Activated CD8-positive, alpha-beta memory T cell treated with anti-CD3 and anti-CD28 coated beads, Interleukin-2, amount 50 U/mL, for 1 hour (primary cell): ENCODE data around the gene ERF.
A peak's percentile ranks its signal among the peaks of the same experiment; 100 is the strongest.

Source experiments
- DNase-seq: peaks from one replicate; pipeline ENCODE4 v3.0.0-alpha.2; 2020; ENCODE audit errors: extremely low read depth

ERF gene

DNA sequence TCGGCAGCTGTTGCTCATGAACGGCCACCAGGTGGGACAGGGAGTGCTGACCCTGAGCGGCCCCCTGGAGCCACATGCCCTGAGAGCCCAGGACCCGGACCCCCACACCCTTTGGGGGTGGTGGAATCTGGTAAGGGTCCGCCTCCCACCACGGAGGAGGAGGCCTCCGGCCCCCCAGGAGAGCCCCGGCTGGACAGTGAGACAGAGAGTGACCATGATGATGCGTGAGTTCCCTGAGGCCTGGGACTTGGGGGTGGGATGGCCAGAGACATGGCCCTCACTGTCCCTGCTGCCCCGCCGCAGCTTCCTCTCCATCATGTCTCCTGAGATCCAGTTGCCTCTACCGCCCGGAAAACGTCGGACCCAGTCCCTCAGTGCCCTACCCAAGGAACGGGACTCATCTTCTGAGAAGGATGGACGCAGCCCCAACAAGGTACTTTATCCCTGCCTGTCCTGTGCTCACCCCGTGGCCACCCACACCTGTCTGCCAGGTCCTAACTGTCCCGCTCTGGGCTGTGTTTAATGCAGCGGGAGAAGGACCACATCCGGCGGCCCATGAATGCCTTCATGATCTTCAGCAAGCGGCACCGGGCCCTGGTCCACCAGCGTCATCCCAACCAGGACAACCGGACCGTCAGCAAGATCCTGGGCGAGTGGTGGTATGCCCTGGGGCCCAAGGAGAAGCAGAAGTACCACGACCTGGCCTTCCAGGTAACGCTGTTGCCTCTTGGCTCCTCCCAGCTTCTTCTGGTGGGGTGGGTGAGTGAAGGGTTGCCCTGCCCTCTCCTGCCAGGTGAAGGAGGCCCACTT lies 32.3 kb upstream of the ERF start:
- DNase-seq, result no peak

DNA sequence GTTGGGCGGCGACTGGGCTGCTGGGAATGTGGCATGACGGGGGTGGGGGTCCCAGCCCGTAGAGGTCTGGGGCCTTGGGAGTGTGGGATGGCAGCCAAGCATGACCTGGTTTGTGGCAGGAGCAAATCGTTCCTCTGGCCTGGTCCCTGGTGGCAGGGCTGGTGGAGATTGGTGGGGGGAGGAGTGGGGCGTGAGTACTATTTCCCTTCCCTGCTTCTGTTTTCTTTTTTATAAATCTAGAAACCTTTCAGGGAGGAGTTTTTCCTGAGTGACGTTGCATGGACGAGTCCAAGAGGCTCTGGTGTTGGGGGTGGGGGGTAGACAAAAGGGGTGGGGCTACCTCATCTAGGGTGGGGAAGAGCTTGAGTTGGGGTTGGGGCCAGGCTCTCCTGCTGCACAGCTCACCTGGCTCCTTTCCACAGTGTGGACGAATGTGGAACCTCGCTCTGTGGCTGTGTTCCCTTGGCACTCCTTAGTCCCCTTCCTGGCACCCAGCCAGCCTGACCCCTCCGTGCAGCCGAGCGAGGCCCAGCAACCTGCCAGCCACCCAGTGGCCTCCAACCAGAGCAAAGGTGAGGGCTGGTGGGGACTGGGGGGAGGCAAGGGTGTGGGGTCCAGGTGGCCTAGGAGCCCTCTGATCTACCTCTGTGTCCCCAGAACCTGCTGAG lies 31.6 kb upstream of the ERF start:
- no peak for DNase-seq

DNA sequence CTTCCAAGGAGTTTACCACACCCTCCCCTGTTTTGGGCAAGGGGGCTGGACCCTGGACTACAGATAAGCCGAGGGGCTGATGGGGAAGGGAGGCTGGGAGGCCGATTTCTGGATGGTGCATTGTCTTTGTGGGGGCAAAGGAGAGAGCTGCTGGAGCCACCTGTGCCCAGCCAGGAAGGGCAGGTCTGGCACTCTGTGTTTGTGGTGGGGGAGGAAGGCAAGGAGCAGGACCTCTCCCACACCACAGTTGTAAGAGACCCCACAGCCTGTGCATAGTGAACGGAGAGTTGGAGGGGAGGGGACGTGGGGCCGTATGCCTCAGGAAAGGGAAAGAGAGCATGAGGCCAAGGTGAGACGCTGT lies 31.0 kb upstream of the ERF start:
- no peak for DNase-seq

DNA sequence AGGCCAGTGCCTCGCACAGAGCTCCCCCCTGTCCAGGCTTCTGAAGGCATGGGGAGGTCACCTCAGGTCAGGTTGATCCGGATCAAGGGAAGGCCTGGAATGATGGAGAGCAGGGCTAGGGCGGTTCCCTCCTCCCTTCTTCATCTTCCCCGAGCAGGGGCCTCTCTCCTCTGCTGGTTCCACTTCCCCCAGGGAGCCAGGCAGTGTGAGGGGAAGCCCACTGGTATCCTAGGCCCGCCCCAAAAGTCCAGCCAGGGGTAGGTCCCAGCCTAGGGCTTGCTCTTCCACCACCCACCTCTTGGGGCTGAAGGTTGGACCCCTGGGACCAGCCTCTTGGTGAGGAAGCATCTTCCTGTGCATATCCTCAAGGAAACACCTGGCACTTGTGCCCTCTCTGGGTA lies 30.6 kb upstream of the ERF start:
- no peak for DNase-seq

DNA sequence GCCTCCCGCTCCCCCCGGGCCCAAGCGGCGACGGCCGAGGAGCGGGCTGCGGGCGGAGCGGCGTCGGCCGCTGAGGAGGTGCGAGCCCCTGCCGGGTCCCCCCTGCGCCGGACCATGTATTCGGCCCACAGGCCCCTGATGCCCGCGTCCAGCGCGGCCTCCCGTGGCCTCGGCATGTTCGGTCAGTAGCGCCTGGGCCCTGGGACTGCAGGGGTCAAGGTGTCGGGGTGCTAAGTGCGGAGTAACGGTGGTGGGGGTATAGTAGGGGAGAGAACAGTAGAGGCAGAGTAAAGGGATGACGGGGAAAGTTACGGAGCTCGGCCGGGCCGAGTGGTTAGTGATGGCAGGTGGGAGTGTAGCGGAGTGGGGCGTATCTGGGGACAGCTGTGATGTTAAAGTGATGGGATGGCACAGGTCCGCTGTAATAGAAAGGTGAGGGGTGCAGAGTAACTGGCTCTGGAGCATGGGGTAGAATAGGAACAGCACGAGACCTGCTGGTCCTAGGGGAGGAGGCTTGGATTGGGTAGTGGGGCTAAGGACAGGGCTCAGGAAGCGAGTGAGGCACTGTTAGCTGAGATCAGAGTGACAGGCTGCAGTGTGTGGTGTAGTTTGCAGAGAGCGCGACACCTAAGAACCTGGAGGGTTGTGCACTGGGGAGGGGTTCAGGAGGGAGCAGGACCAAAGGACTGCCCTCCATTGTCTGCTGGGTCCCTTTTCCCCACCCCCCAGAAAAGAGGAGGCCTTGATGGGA lies 29.8 kb upstream of the ERF start:
- no peak for DNase-seq

DNA sequence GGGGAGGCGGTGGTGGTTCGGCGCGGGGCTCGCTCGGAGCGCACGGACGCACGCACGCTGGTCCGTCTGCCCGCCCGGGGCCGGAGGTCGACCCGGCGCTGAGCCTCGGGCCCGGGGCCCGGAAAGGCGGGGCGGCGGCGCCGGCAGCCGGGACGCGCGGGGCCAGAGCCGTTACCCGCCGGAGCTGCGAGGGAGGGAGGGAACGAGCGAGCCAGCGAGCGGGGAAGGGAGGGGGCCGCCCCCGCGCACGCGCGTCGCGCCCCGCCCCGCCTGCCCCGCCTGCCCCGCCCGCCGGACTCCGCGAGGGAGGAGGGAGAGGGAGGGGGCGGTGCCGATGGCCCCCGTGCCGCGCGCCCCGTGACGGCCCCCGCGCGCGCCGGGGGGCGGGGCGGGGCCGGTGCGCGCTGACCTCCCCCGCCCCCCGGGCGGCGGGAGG lies 29.2 kb upstream of the ERF start:
- DNase-seq, result no peak

DNA sequence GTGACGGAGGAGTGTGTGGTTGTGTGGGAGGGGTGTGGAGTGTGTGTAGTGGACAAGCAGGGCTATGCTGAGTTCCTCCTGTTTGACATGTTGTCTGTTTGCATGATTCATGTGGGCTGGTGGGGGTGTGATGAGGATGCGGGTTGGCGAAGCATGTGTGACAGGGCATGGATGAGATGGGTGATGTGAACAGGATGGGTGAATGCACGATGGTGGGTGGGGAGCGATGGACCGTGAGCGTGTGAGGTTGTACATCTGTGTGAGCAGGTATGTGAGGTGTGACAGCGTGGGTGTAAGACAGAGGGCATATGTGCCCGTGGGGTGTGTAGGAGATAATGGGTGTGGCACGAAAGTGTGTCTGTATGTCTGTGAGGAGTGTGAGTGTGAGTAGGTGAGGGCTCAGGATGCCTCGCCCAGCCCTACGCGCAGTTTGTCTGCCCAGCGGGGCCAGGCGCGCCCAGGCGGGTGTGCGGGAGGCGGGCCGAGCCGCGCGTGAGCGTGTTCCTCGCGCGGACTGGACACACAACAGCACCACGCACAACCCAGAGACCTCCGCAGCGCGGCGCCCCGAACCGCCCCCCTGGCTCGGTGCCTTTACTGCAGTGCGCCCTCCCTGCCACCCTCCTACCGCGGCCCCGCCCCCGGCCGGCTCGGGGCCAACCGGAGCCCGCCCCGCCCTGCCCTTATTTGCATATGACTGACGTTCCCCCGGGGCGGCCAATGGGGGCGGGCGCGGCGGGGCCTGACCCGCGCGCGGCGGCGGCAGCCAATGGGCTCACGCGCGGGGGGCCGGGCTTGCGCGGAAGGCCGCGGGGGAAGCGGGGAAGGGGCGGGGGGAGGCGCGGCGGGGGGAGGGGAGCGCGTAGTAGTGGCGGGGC lies 28.5 kb upstream of the ERF start:
- peak; percentile 84 for DNase-seq

DNA sequence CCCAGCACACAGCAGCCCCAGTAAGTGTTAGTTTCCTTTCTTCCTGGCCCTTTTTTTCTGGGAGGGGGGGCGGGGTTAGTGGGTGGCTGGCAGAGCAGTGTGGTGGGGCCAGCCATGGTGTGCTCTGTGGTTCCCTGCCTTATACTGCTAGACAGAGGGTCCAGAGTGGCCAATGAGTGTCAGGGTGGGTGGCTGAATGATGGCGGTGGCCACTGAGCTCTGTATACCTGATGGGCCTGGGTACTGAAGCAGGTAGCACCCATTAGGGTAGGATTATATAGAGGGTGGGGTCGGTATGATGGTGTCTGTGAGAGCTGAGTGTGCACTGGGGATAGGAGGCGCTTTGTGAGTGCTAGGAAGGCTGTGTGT lies 27.9 kb upstream of the ERF start:
- no peak for DNase-seq

DNA sequence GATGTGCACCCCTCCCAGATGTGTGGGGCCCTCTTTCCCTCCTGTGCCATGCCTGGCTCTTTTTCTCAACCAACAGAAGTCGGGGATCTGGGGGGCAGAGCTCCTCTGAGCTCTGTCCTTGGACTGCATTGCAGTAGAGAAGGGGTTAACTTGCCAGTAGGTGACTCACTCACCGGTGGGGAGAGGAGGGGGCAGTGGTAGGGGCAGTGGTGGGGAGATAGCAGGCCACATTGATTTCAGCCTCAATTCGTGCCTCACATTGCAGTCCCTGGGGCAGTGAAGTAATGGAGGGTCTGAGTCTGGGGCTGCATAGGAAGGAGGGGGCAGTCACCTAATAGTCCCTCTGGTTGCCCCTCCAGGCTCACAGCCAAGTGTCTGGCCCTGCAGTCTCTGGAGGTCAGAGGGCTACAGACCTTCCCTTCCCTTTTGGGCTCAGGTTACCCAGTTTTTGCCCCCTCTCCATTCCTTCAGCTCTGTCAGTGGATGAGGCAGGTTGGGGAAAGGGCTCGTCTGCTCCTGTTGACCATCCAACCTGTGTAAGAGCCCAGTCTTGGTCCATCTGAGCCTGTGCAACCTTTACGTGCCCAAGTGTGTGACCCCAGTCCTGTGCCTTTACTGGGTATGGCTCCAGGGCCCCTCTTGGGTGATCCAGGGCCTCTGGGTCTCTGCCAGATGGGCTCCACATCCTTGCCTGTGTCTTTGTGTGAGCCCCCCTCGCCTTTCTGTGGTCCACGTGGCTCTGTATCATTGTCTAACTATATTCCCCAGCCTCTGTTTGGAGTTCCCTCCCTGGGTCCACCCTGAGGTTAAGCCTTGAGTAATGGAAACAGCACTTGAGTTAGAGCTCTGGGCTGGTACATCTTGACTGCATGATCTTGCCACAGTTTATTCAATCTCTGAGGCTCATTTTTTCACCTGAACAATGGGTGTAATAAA lies 27.2 kb upstream of the ERF start:
- DNase-seq, result no peak

DNA sequence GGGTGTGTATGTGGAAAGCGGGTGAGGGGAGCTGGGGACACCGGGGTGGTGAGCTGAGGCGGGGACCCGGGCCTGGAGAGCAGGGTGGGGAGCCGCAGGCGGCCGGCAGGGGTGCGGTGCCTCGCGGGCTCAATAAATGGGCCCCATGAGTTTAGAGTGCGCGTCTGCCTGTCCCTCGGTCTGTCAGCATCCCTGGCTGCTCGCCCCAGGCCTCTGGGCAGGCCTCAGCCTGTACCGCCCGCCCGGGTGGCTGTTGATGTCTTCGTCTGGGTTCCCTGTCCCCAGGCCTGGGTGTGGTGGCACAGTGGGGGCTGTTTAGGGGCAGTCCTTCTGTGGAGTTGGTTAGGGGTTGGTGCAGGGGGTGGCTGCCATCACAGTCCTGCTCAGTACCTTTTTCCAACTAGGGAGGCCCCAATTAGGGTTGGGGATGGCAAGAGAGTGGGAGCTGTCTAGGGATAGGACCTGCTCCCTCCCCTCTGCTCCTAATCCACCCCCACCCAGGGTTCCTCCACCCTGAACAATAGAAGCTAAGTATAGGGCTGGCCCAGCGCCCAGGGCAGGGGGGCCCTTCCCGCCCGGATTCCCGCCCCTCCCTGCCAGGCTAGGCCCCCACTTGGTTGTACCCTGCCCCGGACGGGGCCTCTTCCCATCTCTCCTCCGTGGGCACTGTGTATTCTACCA lies 26.4 kb upstream of the ERF start:
- DNase-seq, result no peak

DNA sequence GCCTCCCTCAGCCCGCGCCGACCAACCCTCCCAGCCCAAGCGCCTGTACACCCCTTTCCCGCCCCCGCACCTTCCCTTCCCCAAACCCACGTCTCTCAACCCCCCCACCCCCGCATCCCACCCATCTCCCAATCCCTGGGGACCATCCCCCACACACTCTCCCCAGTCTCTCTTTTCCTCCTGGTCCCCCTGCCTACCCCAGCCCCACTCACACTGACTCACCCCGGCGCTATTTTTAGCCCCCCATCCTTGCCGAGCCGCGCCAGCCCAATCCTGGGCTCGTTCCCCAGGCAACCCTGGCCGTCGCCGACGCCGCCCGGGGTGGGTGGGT lies 25.9 kb upstream of the ERF start:
- DNase-seq, result no peak

DNA sequence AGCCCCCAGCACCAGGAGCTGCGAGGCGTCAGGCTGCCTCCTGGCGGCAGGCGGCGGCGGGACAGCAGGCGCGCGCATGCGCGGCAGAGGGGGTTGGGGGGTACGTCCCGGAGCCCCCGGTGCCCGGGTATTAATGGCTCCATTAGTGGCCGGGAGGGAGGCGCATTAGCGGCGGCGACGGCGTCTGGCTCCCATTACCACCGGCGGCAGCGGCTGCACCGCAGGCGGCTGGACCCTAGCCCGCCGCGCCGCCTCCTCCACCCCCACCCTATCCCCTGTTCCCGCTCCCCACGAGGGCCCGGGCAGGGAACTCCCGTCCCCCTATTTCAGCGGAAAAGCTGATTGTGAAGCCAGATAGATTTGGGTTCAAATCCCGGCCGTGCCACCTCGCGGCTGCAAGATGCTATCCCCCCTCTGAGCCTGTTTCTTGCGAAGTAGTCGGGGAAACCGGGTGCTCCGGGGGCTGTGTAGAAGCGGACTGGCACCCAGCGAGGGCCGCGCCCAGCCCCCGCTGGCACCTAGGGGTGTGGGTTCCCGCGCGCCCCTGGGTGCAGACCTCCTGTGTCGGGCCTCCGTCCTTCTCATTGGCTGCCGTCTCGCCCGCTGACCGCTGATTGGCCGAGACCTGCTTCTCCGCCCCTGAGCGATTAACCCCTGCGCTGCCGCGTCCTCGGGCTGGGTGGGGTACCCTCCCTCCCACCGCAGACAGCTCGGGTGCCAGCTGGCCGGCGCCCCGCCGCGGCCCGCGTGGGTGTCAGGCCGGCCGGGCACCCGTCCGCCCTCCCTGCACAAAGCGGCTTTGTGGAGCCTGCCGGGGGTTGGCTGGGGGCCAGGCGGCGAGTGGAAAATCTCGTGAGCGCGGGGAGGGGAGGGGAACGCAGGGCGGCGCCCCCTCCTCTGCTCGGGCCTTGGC lies 25.2 kb upstream of the ERF start:
- DNase-seq, result peak; percentile 55

DNA sequence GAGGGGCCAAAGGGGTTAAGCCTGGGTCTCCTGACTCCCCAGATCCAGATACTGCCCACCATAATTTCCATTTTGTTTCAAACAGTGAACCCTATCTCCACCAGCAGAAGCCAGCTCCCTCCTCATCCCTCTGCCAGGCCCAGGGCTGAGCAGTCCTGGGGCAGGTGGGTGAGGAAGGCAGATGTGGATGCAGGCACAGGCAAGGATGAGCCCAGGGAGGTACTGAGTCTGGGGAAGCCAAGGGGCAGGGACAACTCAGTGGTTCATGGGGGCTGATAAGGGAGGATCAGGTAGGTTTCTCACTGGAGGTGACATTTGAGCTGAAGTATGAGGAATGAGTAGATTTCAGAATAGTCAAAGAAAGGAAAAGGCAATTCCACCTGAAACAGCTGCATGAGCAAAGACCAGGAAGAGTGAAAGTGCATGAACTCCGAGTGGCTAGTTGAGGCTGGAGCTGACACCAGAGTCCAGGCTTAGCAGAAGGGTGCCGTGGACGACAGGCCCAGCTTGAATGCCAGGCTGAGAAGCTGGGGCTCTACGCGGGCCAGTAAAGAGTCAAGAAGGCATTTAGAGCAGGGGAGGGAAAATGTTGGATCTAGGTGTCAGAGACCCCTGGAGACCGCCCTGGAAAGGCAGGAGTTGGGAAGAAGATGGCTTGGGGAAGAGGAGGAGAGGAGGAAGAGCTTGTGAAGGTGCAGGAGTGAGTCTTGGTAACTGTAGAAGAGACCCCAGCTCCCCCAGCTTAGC lies 24.4 kb upstream of the ERF start:
- DNase-seq, result no peak

DNA sequence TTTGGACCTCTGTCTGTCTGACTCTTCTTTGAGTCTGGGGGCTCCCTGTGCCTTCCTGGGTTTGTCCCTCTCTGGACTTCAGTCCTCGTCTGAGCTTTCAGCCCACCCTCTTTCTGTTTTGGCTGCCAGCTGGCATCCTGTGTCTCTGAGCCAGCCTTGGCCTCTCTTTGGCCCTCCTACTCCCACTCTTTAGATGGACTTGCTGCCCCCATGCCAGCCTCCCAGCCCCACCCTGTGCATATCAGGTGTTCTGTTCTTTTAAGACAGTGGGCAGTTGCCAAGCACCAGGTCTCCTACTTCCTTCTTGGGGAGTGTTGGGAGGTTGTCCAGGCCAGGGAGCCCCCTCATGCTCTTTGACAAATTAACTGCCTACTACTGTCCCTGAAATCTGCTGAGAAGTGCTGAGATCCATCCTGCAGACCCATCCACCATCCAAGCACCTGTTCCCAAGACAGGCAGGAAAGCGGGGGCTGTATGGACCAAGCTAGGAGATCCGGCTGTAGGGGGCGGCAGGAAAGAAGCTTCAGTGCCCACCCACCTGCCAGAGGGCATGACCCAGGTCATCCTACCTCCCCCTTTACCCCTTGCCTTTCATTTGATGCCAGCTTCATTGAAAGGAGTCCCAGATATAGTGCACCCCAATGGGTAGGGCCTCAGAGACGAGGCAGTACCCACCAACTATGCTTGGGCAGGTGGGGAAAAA lies 23.7 kb upstream of the ERF start:
- no peak for DNase-seq

DNA sequence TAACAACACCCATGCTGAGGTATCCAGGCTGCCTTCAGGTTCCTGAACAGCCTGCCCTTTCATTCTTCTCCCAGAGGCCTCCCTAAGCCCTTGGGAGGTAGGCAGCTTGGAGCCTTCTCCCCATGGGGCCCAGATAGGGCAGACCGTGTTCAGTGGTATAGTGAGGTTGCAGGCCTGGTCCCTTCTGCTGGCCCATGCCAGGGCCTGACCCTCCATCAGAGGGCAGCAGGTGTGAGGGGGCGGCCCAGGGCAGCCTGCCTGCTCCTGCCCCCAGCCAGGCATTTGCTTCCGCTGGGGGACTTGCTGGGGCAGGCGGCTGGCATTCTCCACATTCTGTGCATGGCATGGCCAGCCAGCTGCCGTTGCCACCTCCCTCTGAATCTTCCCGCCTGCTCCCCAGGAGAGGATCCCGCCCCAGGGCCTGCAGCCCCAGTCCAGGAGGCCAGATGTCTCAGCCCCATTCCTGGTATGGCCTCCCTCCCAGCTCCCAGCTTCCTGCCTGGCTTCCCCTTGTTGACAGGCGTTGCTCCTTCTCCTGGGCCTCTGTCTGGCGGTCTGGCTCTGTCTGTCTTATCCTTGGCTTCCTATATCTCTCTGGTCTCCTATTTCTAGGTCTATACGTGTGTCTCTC lies 23.0 kb upstream of the ERF start:
- no peak for DNase-seq

DNA sequence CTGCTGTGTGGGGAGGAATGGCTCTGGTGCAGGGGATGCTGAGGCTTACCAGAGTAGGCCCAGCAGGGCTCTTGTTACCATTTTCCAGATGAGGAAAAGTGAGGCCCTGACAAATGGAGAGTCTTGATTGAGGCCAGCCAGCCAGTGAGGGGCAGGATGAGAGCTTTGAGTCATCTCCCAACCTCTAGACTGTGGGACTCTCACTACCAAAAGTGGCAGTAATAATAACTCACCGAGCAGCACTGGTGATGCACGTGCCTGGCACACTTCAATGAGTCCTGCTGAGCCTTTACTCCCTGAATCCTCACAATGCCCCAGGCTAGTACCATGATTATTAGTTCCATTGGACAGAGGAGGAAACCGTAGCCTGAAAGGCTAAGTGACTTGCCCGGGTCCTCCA lies 21.9 kb upstream of the ERF start:
- DNase-seq, result no peak

DNA sequence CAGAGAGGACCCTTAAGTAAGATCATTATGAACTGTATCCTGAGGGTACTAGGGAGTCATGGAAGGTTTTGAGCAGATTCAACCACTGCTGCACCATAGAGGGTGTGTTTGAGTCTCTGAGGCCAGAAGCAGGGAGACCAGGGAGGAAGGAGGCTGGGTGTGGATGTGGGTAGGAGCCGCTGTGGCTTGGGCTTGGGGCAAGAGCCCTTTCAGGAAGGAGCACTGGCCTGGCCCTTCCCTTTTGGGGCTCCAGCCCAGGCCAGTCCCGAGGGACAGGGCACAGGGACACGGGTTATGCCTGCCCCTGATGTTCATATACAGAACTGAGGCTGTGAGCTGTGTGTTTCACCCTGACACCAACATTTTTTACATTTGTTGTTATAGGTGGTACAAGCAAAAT lies 21.4 kb upstream of the ERF start:
- DNase-seq, result no peak

DNA sequence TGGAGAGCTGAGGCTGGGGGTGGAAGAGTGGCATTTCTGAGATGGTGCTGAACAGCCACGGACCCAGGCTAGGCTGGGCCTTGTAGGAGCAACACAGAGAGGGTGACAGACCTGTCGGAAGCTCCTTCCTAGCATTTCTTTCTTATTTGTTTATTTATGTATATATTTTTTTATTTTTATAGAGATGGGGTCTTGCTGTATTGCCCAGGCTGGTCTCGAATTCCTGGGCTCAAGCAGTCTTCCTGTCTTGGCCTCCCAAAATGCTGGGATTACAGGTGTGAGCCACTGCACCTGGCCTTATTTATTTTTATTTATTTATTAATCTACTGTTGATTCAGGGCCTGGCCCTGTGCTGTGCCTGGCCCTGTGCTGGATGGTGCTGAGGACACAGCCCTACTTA lies 20.6 kb upstream of the ERF start:
- no peak for DNase-seq
